Measurements from ENCODE around the gene CHST15. TPM values are rescaled to one million over a fixed set of nuclear protein-coding genes. Genes with fewer than 3 reads are reported as not detected.

Gene CHST15
- total and polyA plus RNA-seq, 4 donors, result 4.5 to 43.8 (median 25.0) TPM

DNA sequence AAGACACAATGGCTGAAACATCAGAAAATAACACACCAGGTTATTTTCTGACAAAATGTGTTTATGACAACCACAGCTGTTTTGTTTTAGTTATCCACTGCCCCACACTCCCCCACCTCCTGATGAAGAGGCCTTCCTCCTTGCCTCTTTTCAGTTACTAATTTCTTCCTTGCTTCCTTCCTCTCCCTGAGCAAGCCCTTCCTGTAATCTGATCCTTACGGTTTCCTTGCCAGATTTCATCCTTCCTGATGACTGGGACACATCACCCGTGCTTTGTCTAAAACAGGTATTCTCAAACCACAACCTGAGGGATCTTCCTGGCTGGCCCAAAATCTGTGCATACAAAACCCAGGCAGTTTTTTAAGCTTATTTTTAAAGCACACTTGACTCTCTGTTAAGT, 39.4 kb downstream of the CHST15 start:
- no peaks in the 10 kb centered on the region for H3K36me3 ChIP-seq (ENCODE audit: control insufficient read depth in 1 of 2, insufficient read depth in 2 of 2, low read length in 1 of 2)
- H3K4me3 ChIP-seq (ENCODE audit: low read length in 2 of 2), result no peak overlapping the region
- no peaks in the 10 kb centered on the region for H3K27me3 ChIP-seq (ENCODE audit: control insufficient read depth in 1 of 2, insufficient read depth in 2 of 2, low read length in 1 of 2)
- H3K27ac ChIP-seq (ENCODE audit: low read depth in 1 of 2, low read length in 2 of 2), result no peak overlapping the region
- intact Hi-C loops (cut with DNase I), result no loop called here
- DNase-seq (peak in 1 of 2 donors; percentile 1), ATAC-seq (ENCODE audit: low FRiP score) (no peak)
- H3K4me1 ChIP-seq (ENCODE audit: control insufficient read depth in 1 of 2, insufficient read depth in 2 of 2, low read length in 2 of 2), result no peaks in the 10 kb centered on the region
- no peaks in the 10 kb centered on the region for H3K9me3 ChIP-seq (ENCODE audit: control insufficient read depth, low read length)
- WGBS, 2 donors, result 66 to 68% methylated on average over 2 of the region's 2 CpGs

DNA sequence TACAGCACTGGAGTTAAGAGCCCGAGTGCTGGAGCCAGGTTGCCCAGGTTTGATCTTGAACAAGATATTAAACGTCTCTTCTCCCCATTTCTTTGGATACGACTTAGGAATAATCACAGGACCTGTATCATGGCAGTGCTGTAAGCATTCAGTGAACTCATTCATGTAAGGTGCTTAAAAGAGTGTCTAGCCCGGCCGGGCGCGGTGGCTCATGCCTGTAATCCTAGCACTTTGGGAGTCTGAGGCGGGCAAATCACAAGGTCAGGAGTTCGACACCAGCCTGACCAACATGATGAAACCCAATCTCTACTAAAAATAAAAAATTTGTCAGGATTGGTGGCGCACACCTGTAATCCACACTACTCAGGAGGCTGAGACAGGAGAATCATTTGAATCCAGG, 40.8 kb downstream of the CHST15 start:
- Histone ChIP-seq H3K4me1 (ENCODE audit: control insufficient read depth in 1 of 2, insufficient read depth in 2 of 2, low read length in 2 of 2) (no peaks in the 10 kb centered on the region), H3K36me3 (ENCODE audit: control insufficient read depth in 1 of 2, insufficient read depth in 2 of 2, low read length in 1 of 2) (no peaks in the 10 kb centered on the region), H3K27ac (ENCODE audit: low read depth in 1 of 2, low read length in 2 of 2) (no peak overlapping the region), H3K9me3 (ENCODE audit: control insufficient read depth, low read length) (no peaks in the 10 kb centered on the region), H3K27me3 (ENCODE audit: control insufficient read depth in 1 of 2, insufficient read depth in 2 of 2, low read length in 1 of 2) (no peaks in the 10 kb centered on the region), H3K4me3 (ENCODE audit: low read length in 2 of 2) (no peak overlapping the region)
- intact Hi-C loops (cut with DNase I), result no loop called here
- ATAC-seq (ENCODE audit: low FRiP score), result no peak
- 97 to 99% methylated on average over 10 of the region's 10 CpGs for WGBS, 2 donors
- DNase-seq, result peak in 1 of 2 donors; percentile 60

DNA sequence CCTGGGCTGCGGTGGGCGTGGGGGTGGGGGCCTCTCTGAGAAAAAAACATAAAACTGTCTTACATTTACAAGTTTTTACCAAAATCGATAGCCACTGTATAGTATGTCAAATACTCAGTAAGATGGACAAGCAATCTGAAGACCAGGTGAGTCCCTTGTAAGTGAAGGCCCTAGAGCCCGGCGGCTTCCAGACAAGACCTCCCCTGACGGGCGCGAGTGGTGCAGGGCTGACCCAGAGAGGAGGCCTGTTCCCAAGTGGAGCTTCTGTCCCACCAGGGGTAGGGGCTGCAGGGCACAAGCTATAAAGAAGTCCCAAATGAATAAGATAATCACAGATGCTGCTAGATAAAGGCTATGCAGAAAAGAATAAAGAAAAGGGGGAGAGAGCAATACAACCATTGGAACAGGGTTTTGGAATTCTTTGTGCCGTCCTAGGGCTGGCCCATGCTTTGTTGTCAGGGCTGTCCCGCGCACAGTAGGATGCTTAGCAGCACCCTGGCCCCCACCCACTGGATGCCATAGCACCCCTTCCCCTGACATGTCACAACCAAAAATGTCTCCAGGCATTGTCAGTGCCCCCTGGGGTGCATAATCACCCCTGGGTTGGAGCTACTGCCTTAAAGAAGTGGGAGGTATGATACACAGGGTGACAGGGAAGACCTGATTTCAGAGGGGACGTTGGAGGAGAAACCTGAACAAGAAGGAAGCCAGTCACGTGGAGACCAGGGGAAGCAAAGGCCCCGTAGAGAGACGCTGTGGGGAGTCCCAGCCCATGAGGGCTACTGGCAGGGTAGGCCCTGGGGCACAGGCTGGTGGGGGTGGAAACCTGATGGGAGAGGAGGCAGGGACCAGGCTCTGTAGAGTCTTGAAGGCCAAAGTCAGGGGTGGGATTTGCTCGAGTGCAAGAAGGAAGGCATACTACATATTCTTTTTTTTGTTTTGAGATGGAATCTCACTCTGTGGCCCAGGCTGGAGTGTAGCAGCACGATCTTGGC, 43.1 kb downstream of the CHST15 start:
- H3K4me1 ChIP-seq (ENCODE audit: control insufficient read depth in 1 of 2, insufficient read depth in 2 of 2, low read length in 2 of 2), result no peaks in the 10 kb centered on the region
- no peaks in the 10 kb centered on the region for H3K27me3 ChIP-seq (ENCODE audit: control insufficient read depth in 1 of 2, insufficient read depth in 2 of 2, low read length in 1 of 2)
- DNase-seq, result peak; percentile 11 to 46
- no peaks in the 10 kb centered on the region for H3K36me3 ChIP-seq (ENCODE audit: control insufficient read depth in 1 of 2, insufficient read depth in 2 of 2, low read length in 1 of 2)
- no peak overlapping the region for H3K27ac ChIP-seq (ENCODE audit: low read depth in 1 of 2, low read length in 2 of 2)
- intact Hi-C loops (cut with DNase I), result no loop called here
- H3K9me3 ChIP-seq (ENCODE audit: control insufficient read depth, low read length), result no peaks in the 10 kb centered on the region
- ATAC-seq (ENCODE audit: low FRiP score), result no peak
- H3K4me3 ChIP-seq (ENCODE audit: low read length in 2 of 2), result no peak overlapping the region
- WGBS, 2 donors, result 95 to 96% methylated on average over 17 of the region's 17 CpGs

DNA sequence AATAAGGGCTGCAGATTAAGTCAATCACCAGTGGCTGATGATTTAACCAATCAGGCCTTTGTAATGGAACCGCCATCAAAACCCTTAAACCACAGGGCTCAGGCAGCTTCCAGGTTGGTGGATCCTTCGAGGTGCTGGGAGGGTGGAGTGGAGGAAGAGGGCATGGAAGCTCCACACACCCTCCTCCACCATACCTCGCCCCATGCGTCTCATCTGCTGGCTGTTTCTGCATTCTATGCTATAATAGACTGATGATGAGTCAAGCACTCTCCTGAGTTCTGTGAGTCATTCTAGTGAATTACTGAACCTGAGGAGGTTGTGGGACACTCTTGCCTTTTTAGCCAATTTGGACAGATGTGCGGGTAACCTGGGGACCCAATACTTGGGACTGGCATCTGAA, 43.9 kb downstream of the CHST15 start:
- Histone ChIP-seq H3K9me3 (ENCODE audit: control insufficient read depth, low read length) (no peaks in the 10 kb centered on the region), H3K27me3 (ENCODE audit: control insufficient read depth in 1 of 2, insufficient read depth in 2 of 2, low read length in 1 of 2) (no peaks in the 10 kb centered on the region), H3K27ac (ENCODE audit: low read depth in 1 of 2, low read length in 2 of 2) (no peak overlapping the region), H3K36me3 (ENCODE audit: control insufficient read depth in 1 of 2, insufficient read depth in 2 of 2, low read length in 1 of 2) (peaks cover 0 to under 1% of the 10 kb centered on the region in 2 donors), H3K4me1 (ENCODE audit: control insufficient read depth in 1 of 2, insufficient read depth in 2 of 2, low read length in 2 of 2) (no peaks in the 10 kb centered on the region), H3K4me3 (ENCODE audit: low read length in 2 of 2) (no peak overlapping the region)
- ATAC-seq (ENCODE audit: low FRiP score), result no peak
- intact Hi-C loops (cut with DNase I), result no loop called here
- DNase-seq, result peak in 1 of 2 donors; percentile 5
- WGBS, 2 donors, result 97% methylated on average over 5 of the region's 5 CpGs

DNA sequence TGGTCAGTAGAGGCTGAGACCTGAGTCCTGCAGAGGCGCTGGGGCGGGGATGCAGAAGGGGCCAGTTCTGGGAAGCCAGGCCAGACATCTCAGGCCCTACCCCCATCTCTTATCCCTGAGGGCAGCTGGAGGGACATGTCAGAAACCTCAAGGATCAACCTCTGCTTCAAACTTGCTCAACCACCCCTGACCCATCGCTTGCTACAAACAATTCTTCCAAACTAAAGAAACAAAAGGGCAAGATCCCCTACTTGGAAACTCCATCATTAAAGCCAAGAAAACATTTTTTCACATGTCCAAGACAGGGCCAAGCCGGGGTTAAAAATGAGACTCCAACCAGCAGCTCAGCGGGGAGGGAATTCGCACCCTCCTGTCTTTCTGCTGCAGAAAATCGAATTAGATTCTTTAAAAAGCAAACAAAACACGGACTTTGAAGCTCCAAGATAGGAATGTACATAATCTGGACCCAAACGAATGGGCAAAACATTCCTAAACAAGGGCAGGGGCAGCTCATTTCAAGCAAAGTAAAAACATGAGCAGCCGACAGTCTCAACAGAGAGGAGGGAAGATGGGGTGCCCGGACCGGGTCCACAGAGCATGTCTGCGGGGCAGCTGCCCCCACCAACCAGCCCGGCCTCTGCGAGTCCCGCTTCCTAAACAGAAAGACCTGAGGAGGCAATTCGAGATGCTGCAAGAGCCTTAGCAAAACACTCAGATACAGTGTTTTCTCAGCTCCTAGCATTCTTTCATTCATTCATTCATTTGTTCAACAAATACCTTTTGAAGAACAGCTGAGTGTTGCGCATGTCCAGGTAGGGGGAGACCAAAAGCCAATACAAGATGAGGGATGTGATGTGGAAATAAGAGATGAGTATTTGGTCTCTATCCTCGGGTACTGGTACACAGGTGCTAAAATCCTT, 44.8 kb downstream of the CHST15 start:
- Histone ChIP-seq H3K27me3 (ENCODE audit: control insufficient read depth in 1 of 2, insufficient read depth in 2 of 2, low read length in 1 of 2) (no peaks in the 10 kb centered on the region), H3K4me1 (ENCODE audit: control insufficient read depth in 1 of 2, insufficient read depth in 2 of 2, low read length in 2 of 2) (no peaks in the 10 kb centered on the region), H3K27ac (ENCODE audit: low read depth in 1 of 2, low read length in 2 of 2) (no peak overlapping the region), H3K36me3 (ENCODE audit: control insufficient read depth in 1 of 2, insufficient read depth in 2 of 2, low read length in 1 of 2) (peaks cover 0 to 1% of the 10 kb centered on the region in 2 donors), H3K4me3 (ENCODE audit: low read length in 2 of 2) (no peak overlapping the region), H3K9me3 (ENCODE audit: control insufficient read depth, low read length) (no peaks in the 10 kb centered on the region)
- ATAC-seq (ENCODE audit: low FRiP score) (no peak), DNase-seq (peak; percentile 34 to 49)
- 54 to 57% methylated on average over 19 of the region's 19 CpGs for WGBS, 2 donors
- intact Hi-C loops (cut with DNase I), result no loop called here

DNA sequence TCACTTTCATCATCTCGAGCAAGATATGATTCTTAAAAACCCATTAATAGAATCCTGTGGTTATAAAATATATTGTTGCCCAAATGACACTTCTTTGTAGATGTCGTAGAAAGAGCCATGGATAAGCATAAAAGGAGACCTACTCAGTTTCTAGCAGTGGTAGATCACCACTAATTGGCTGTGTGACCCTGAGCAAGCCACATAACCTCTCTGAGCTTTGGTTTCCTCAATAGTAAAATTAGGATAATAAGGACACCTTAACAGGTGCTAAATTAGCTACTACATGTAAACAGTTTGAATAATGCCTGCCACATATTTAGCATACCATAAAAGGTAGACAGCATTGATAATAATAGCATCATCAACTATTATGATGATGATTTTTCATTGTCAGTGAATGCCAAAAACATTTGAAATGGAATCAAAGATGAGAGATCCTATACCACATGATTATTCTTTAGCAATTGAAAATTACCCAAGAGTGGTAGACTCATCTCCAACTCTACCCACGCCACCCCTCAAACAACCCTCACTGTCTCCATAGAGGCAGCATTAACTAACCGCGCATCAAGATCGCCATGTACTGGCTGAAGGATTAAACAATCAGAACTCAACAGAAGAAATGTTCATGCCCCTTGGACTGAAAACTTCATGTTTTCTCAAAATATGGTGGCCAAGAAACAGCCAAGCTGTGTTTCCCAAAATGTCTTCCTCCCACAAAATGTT, 45.8 kb downstream of the CHST15 start:
- intact Hi-C loops (cut with DNase I), result no loop called here
- Histone ChIP-seq H3K9me3 (ENCODE audit: control insufficient read depth, low read length) (no peaks in the 10 kb centered on the region), H3K27me3 (ENCODE audit: control insufficient read depth in 1 of 2, insufficient read depth in 2 of 2, low read length in 1 of 2) (no peaks in the 10 kb centered on the region), H3K4me3 (ENCODE audit: low read length in 2 of 2) (no peak overlapping the region), H3K4me1 (ENCODE audit: control insufficient read depth in 1 of 2, insufficient read depth in 2 of 2, low read length in 2 of 2) (no peaks in the 10 kb centered on the region), H3K36me3 (ENCODE audit: control insufficient read depth in 1 of 2, insufficient read depth in 2 of 2, low read length in 1 of 2) (peaks cover 0 to 1% of the 10 kb centered on the region in 2 donors), H3K27ac (ENCODE audit: low read depth in 1 of 2, low read length in 2 of 2) (no peak overlapping the region)
- peak; percentile 5 to 10 for DNase-seq
- WGBS, 2 donors, result 97 to 98% methylated on average over 6 of the region's 6 CpGs
- no peak for ATAC-seq (ENCODE audit: low FRiP score)

DNA sequence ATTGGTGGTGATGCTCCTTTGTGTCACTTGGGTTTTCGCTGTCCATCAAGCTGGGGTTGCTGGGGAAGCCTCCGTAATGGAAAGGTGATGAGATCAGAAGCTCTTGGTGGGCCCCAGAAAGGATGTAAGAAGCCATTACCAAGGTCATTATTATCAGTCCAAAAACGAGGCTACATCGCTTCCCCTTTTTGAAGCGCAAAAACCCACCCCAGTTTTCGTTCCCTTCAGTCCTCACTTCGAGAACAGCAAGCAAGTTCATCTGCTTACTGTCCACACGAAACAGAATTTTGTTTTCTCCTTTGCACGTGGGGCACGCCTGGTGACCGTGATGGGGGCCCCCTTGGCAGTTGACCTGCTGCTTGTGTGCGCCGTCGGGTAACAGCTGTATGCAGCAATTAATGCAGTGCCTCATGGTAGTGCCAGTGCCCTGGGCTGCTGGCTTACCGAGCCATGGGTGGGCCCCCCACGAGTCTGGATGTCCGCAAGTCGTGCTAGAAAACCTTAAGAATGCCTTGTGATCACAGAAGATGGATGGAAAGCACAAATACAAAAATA, 47.5 kb downstream of the CHST15 start:
- ATAC-seq (ENCODE audit: low FRiP score), result no peak
- Histone ChIP-seq H3K4me3 (ENCODE audit: low read length in 2 of 2) (no peak overlapping the region), H3K9me3 (ENCODE audit: control insufficient read depth, low read length) (no peaks in the 10 kb centered on the region), H3K4me1 (ENCODE audit: control insufficient read depth in 1 of 2, insufficient read depth in 2 of 2, low read length in 2 of 2) (no peaks in the 10 kb centered on the region), H3K36me3 (ENCODE audit: control insufficient read depth in 1 of 2, insufficient read depth in 2 of 2, low read length in 1 of 2) (peaks cover 0 to 1% of the 10 kb centered on the region in 2 donors), H3K27ac (ENCODE audit: low read depth in 1 of 2, low read length in 2 of 2) (no peak overlapping the region), H3K27me3 (ENCODE audit: control insufficient read depth in 1 of 2, insufficient read depth in 2 of 2, low read length in 1 of 2) (no peaks in the 10 kb centered on the region)
- 93 to 94% methylated on average over 18 of the region's 18 CpGs for WGBS, 2 donors
- DNase-seq, result peak; percentile 24 to 44
- intact Hi-C loops (cut with DNase I), result no loop called here

DNA sequence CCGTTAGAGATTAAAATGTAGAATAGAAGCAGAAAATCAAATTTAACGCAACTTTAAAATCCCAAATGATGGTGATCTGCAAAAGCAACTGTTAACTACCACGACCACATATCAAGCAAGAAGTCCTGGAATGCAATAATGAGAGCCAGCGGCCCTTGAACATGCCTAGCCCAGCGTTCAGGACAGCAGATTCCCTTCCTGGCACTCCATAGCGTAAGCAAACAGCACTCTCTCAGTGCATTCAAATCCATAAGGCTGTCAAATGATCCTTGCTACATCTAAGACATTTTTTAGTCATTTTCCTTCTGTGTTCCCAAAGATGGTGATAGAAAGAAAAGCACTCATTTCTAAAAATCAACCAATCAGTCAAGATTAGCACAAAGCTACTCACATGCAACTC, 48.1 kb downstream of the CHST15 start:
- 83 to 86% methylated on average over 6 of the region's 6 CpGs for WGBS, 2 donors
- Histone ChIP-seq H3K36me3 (ENCODE audit: control insufficient read depth in 1 of 2, insufficient read depth in 2 of 2, low read length in 1 of 2) (peaks cover 0 to 1% of the 10 kb centered on the region in 2 donors), H3K9me3 (ENCODE audit: control insufficient read depth, low read length) (no peaks in the 10 kb centered on the region), H3K4me3 (ENCODE audit: low read length in 2 of 2) (no peak overlapping the region), H3K27me3 (ENCODE audit: control insufficient read depth in 1 of 2, insufficient read depth in 2 of 2, low read length in 1 of 2) (no peaks in the 10 kb centered on the region), H3K27ac (ENCODE audit: low read depth in 1 of 2, low read length in 2 of 2) (no peak overlapping the region), H3K4me1 (ENCODE audit: control insufficient read depth in 1 of 2, insufficient read depth in 2 of 2, low read length in 2 of 2) (no peaks in the 10 kb centered on the region)
- no peak for DNase-seq
- intact Hi-C loops (cut with DNase I), result no loop called here
- no peak for ATAC-seq (ENCODE audit: low FRiP score)
